ENCODE results near the gene INAFM2.

INAFM2 gene

GRCh38 chr15:40286794-40287193, 36.7 kb upstream of the INAFM2 start:
- in situ Hi-C loops (cut with MboI; ENCODE audit: low sequenced_read_pairs): no loop called here

DNA sequence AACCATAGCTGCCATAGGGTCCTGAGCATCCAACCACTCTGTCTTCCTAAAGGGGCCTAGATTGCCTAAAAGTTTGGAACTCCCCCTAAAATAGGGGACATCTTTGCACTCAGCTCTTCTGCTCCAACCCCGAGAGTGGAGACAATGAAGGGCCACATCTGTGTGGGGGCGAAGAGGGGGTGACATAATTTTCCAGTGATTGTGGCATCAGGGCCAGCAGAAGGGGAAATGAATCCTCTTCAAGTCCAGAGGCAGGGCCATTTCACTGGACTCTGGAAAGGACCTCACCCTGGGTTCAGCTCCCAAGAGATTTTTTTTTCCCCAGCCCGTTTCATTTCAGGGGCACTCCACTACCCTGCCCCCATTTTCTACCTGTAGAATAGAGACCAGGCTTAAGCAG, 36.0 kb upstream of the INAFM2 start:
- in situ Hi-C loops (cut with MboI; ENCODE audit: low sequenced_read_pairs): no loop called here

DNA sequence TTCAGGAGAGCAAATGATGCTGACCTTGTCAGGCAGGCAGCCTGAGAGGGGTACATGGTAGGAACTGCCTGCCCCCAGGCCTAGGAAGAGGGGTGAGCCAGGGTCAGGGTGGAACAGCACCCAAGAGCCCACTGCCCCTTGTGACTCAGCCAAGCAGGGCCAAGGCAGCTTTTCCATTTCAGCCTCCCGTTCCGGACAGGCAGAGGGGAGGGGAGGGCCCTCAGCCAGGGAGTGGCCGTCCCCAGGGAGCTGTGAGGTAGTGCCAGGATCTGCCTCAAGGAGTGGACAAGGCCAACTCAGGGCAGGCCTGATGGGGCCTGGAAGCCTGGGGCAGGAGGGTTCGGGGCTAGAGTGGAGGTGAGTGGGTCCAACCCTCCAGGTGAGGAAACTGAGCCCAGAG, 35.5 kb upstream of the INAFM2 start:
- in situ Hi-C loops (cut with MboI; ENCODE audit: low sequenced_read_pairs): no loop called here

- in situ Hi-C loops (cut with MboI; ENCODE audit: low sequenced_read_pairs): no loop called here
Observed at GRCh38 chr15:40289140-40289775, 34.2 kb upstream of the INAFM2 start.

- in situ Hi-C loops (cut with MboI; ENCODE audit: low sequenced_read_pairs): no loop called here
Observed at GRCh38 chr15:40290545-40290917, 33.0 kb upstream of the INAFM2 start.

- in situ Hi-C loops (cut with MboI; ENCODE audit: low sequenced_read_pairs): no loop called here
Observed at GRCh38 chr15:40290918-40291574, 32.4 kb upstream of the INAFM2 start.

- in situ Hi-C loops (cut with MboI; ENCODE audit: low sequenced_read_pairs): no loop called here
Observed at GRCh38 chr15:40292246-40292645, 31.2 kb upstream of the INAFM2 start.

- in situ Hi-C loops (cut with MboI; ENCODE audit: low sequenced_read_pairs): no loop called here
Observed at GRCh38 chr15:40293006-40293405, 30.5 kb upstream of the INAFM2 start.

DNA sequence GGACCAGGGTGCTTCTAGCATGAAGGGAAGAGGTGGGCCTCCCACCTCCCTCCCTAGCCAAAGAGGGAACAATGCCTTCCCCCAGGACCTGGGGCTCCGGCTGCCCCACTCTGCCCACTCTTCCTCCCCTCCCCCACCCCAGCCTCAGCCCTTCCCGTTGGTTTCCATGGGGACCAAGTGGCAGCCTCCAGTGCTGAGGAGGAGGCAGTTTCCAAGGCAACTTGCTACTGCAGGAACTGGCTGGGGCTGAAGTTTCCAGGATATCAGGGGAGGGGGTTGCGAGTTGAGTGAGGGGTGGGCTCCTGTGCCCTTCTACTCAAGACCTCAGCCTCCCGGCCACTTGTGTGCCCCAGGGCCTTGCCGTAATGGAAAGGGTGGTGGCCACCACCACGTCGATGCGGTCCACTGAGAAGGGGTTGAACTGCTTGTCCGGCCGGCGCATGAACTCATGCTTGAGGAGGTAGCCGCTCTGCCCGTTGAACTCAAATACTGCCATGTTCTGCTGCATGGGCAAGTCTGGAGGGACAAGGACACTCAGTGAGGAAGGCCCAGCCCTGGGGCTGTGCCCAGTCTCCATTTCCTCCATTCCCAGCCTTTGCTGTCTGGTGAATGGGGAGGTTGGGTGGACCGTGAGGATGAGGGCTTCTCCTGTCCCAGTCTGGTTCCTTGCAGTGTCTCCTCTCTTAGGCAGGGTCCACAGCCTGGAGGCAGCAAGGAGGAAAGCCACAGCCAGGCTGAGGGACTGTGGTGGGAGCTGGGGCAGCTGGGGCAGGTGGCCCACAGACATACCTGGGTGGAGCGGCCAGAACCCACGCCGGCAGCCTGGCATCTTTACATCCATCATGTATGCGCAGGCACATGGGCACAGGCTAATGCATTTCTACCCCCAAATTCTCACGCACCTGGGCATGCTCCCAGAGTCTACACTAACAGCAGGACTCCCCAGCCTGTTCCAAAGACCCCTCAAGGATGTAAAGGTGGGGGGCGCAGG, 29.3 kb upstream of the INAFM2 start:
- in situ Hi-C loops (cut with MboI; ENCODE audit: low sequenced_read_pairs): no loop called here

GRCh38 chr15:40295297-40295696, 28.2 kb upstream of the INAFM2 start:
- in situ Hi-C loops (cut with MboI; ENCODE audit: low sequenced_read_pairs): no loop called here

GRCh38 chr15:40295877-40296560, 27.5 kb upstream of the INAFM2 start:
- in situ Hi-C loops (cut with MboI; ENCODE audit: low sequenced_read_pairs): no loop called here

GRCh38 chr15:40296561-40297230, 26.8 kb upstream of the INAFM2 start:
- in situ Hi-C loops (cut with MboI; ENCODE audit: low sequenced_read_pairs): no loop called here

DNA sequence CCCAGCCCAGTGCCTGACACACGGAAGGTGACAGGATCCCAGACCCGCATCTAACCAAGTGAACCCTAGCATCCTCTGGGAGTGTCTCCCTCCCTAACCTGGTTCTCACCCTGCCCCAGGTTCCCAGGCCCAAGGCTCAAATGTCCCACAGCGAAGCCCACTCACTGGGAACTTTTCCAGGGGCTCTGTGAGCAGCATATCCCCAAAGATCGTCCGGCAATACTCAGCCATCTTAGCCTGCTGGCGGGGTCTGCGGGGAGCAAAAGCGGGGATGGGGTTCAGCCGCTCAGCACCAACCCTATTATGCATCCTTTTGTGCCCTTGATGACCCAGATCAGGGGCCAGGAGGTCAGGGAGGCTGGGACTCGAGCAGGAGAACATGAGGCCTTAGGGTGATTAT, 26.1 kb upstream of the INAFM2 start:
- in situ Hi-C loops (cut with MboI; ENCODE audit: low sequenced_read_pairs): no loop called here

DNA sequence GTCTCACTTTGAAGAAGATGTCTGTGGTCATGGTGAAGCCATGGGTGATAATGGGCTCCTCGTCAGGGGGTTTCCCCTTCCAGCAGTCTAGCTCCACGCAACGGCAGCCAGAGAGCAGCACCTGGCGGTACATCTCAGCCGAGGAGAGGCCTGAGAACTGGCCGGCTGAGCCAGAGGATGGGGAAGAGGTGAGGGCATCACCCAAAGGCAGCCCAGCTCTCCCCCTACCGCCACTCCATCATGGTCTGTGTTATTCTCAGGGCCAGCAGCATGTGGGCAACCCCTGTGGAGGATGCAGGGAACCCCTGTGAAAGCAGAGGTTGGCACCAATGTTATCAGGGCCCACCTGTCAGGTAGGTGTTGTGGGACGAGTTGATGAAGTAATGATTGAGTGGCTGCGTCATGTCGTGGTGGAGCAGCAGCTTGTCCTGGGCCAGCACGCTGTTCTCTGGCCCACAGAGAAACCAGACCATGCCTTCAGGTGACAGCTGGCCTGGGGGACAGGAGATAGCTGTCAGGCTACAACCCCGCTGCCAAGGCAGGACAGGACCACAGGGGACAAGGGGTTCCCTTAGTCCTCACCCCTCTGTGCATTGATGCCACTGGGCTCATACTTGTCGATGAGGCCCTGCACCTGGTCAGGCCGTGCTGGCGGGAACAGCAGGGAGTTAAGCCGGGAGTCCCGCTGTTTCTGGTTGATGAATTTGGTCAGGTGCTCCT, 25.1 kb upstream of the INAFM2 start:
- in situ Hi-C loops (cut with MboI; ENCODE audit: low sequenced_read_pairs): no loop called here

DNA sequence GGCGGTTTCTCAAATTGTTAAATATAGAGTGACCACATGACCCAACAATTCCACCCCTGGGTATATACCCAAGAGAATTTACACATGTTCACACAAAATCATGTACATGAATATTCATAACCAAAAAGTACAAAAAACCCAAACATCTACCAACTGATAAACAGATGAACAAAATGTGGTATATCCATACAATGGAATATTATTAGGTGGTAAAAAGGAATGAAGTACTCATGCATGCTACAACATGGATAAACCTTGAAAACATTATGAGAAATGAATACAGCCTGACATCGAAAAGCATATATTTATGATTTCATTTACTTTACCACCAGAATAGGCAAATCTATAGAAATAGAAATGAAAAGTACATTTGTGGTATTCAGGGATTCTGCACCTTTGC, 23.1 kb upstream of the INAFM2 start:
- in situ Hi-C loops (cut with MboI; ENCODE audit: low sequenced_read_pairs): no loop called here

- in situ Hi-C loops (cut with MboI; ENCODE audit: low sequenced_read_pairs): no loop called here
Observed at GRCh38 chr15:40300771-40301170, 22.7 kb upstream of the INAFM2 start.

DNA sequence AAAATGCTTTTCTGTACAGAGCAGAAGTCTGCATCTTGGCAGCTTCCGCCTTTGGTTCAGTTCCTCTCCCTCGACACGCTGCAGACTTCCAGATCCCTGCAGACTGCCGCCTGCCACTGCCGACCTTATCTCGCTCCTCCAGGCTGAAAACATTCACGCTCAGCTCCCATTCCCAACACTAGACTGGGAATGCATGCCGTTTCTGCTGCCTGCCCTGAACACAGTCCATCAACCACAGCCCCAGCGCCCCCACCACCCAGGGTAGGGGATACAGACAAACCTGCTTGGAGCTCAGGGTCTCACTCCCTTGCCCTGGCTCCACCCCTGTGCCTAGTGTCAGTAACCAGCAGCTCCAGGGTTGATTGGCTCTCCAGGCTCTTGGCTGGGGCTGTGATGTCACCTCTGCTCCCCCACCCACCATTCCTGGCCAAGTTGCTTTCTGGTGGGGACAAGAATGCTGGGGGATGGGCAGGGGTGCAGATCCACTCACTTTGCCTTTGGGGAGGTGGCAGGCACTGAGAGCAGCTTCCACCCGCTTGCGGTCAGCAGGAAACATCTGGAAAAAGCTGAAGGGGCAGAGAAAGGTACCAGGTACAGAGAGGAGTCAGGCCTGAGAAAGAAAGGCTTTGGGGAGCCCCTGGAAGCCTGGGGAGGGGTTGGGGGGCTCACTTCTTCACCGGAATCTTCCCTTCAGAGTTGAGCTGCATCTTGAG, 21.9 kb upstream of the INAFM2 start:
- in situ Hi-C loops (cut with MboI; ENCODE audit: low sequenced_read_pairs): no loop called here

DNA sequence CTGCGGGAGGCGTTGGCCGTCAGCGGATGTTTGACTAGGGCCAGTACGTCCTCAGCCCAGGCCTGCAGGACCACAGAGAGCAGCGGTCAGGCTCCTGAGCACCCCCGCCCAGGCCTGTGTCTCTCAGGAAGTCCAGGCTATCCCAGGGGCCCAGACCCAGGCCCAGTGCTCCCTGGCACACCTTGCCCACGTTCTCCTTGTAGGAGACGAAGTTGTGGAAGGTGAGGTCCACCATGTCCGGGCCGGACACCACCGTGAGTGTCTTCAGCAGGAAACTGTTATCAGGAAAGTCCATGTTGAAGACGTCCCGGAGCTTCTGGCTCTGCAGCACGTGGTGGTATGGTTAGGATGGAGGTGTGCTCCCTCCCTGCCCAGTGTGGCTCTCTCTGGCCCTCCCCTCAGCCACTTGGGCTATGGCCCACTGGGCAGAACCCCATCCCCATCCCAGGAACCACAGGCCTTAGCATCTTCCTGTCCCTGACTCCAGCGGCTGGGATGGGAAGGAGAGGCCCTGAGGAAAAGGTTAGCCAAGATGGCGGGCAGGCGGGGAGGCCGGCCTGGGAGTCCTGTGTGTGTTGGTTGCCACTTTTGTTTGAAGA, 21.1 kb upstream of the INAFM2 start:
- in situ Hi-C loops (cut with MboI; ENCODE audit: low sequenced_read_pairs): no loop called here

DNA sequence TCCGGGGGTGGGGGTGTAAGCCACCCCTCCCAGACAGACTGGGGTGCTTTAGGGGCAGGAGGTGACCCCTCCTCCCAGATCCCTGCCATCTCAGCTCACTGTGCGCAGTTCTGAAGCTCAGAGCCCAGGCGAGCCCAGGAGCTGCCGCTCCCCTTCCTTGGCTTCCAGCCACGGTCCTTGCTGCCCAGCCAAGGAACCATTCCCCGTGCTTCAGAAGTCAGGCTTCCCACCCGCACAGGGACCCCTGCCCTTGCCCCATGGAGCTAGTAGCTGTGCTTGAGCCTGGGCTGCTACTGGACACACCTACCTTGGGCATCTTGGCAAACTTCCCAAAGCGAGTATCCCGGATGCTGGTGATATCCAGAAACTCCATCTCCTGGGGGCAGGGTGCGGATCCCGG, 20.5 kb upstream of the INAFM2 start:
- in situ Hi-C loops (cut with MboI; ENCODE audit: low sequenced_read_pairs): no loop called here

All from HL-60/S4 treated with retinoic acid at 250 ng/mL for 4 days and 3 days (cell line).